Endothelial cell of umbilical vein (primary cell): ENCODE data around the gene HDAC4. TPM values are rescaled to one million over a fixed set of nuclear protein-coding genes. Genes with fewer than 3 reads are reported as not detected.

ENCODE experiments used
- BruUV-seq: library from RNA; stranded (reverse); fragments of 400-500 nt; replicated peaks from 2 replicates; lab custom pipeline; 2021; lab: Mats Ljungman, UMichigan
- CTCF ChIA-PET: fragments of 300-600, 350-600 bp; sonication (Branson Sonifier 250); formaldehyde crosslinking; loops from one replicate; lab custom pipeline; 2021; ENCODE audit warnings: antibody characterized with exemption, inconsistent platforms; lab: Charles Lee
- POLR2A ChIA-PET: fragments of 300-600, 350-600 bp; sonication (Branson Sonifier 250); formaldehyde crosslinking; loops from one replicate; lab custom pipeline; 2021; ENCODE audit warnings: antibody characterized with exemption, inconsistent platforms; lab: Charles Lee
- DNase-seq: peaks from one replicate; pipeline ENCODE4 v3.0.0-alpha.2; 2011; ENCODE audit warnings: low read depth, low spot score
- FAIRE-seq: peaks from 2 replicates; lab custom pipeline; 2011; peaks lifted over from hg19 to GRCh38; lab: Jason Lieb, UNC
- H2AFZ ChIP-seq: 2 replicates; pipeline ENCODE4 v1.6.0; 2012; ENCODE audit warnings: low read depth, low read length, control low read depth, inconsistent platforms
- H3K27ac ChIP-seq: 2 replicates; pipeline ENCODE4 v1.5.1; 2011; ENCODE audit warnings: low read depth, mild to moderate bottlenecking, control low read depth, low read length, moderate library complexity; ENCODE audit not compliant: insufficient read depth
- H3K27me3 ChIP-seq, 2 experiments: 2 replicates each; pipeline versions ENCODE4 v1.6.0 to v1.6.1; 2011; ENCODE audit warnings: low read length in 2 of 2, mixed read lengths in 1 of 2; ENCODE audit not compliant: control insufficient read depth in 2 of 2, insufficient read depth in 2 of 2
- H3K36me3 ChIP-seq, 2 experiments: 2 replicates in 1 of 2; 3 replicates in 1 of 2; pipeline ENCODE4 v1.5.1; 2011; ENCODE audit warnings: low read length in 2 of 2, mild to moderate bottlenecking in 1 of 2, moderate library complexity in 1 of 2; ENCODE audit not compliant: control insufficient read depth in 2 of 2, insufficient read depth in 2 of 2; ENCODE audit errors: extremely low read depth in 1 of 2
- H3K4me1 ChIP-seq: 3 replicates; pipeline ENCODE4 v1.5.1; 2011; ENCODE audit warnings: mild to moderate bottlenecking, low read length; ENCODE audit not compliant: control insufficient read depth, insufficient read depth; ENCODE audit errors: extremely low read depth
- H3K4me2 ChIP-seq: 2 replicates; pipeline ENCODE4 v1.6.1; 2011; ENCODE audit warnings: low read length, control low read depth, mixed read lengths; ENCODE audit not compliant: insufficient read depth
- H3K4me3 ChIP-seq, 3 experiments: fragments of 200-600 bp in 1 of 3; sonication (generic), shearing (Covaris generic) in 1 of 3; replicated peaks in 1 of 3; 2 replicates each; pipeline ENCODE4 v1.5.1; 2011 to 2016; ENCODE audit warnings: control low read depth in 3 of 3, low read length in 3 of 3, mild to moderate bottlenecking in 2 of 3, inconsistent platforms in 1 of 3, low read depth in 1 of 3, moderate library complexity in 1 of 3; ENCODE audit not compliant: insufficient read depth in 1 of 3
- H3K79me2 ChIP-seq: 2 replicates; pipeline ENCODE4 v1.6.0; 2012; ENCODE audit warnings: low read length, inconsistent platforms; ENCODE audit not compliant: control insufficient read depth, insufficient read depth
- H3K9ac ChIP-seq: replicated peaks from 2 replicates; pipeline ENCODE3; 2011; ENCODE audit warnings: low read length, control low read depth; ENCODE audit not compliant: insufficient read depth; ENCODE audit errors: extremely low read depth
- H3K9me1 ChIP-seq: replicated peaks from 3 replicates; pipeline ENCODE4 v1.6.0; 2011; ENCODE audit warnings: mild to moderate bottlenecking, low read length; ENCODE audit not compliant: control insufficient read depth, insufficient read depth; ENCODE audit errors: extremely low read depth
- H3K9me3 ChIP-seq: replicated peaks from 2 replicates; pipeline ENCODE4 v1.5.1; 2012; ENCODE audit warnings: low read length, inconsistent platforms; ENCODE audit not compliant: control insufficient read depth, insufficient read depth
- H4K20me1 ChIP-seq: replicated peaks from 2 replicates; pipeline ENCODE3; 2011; ENCODE audit warnings: mild to moderate bottlenecking, low read length; ENCODE audit not compliant: control insufficient read depth, insufficient read depth; ENCODE audit errors: extremely low read depth
- EZH2 ChIP-seq: IDR thresholded peaks from 2 replicates; pipeline ENCODE4 v1.6.1; 2012; ENCODE audit warnings: borderline replicate concordance, low read depth, mild to moderate bottlenecking, moderate library complexity, low read length, inconsistent platforms; ENCODE audit not compliant: severe bottlenecking
- FOS ChIP-seq: IDR thresholded peaks from 2 replicates; pipeline ENCODE4 v1.6.1; 2011; ENCODE audit warnings: mild to moderate bottlenecking, low read length, moderate library complexity, borderline replicate concordance; ENCODE audit not compliant: insufficient read depth
- GATA2 ChIP-seq: IDR thresholded peaks from 2 replicates; pipeline ENCODE4 v1.7.0; 2011; ENCODE audit warnings: low read depth, mild to moderate bottlenecking, moderate library complexity, mixed read lengths, low read length; ENCODE audit not compliant: insufficient read length, insufficient read depth
- JUN ChIP-seq: IDR thresholded peaks from 2 replicates; pipeline ENCODE4 v1.6.1; 2011; ENCODE audit warnings: borderline replicate concordance, low read depth; ENCODE audit not compliant: insufficient read length, insufficient read depth
- MAX ChIP-seq: IDR thresholded peaks from 2 replicates; pipeline ENCODE4 v1.6.1; 2011; ENCODE audit not compliant: insufficient read depth, insufficient read length
- MYC ChIP-seq: IDR thresholded peaks from one replicate; pipeline ENCODE4 v1.6.1; 2011; ENCODE audit warnings: mild to moderate bottlenecking, low read depth, low read length
- POLR2A ChIP-seq: IDR thresholded peaks from 2 replicates; pipeline ENCODE4 v1.6.1; 2012; ENCODE audit warnings: low read depth, mild to moderate bottlenecking, control low read depth, low read length
- POLR2AphosphoS5 ChIP-seq: IDR thresholded peaks from 2 replicates; pipeline ENCODE4 v1.6.1; 2012; ENCODE audit warnings: low read depth, mild to moderate bottlenecking, control low read depth, low read length, moderate library complexity; ENCODE audit not compliant: insufficient read depth
- dilution Hi-C: fragments of 300-500 bp; cut with MboI; formaldehyde crosslinking; loops from one replicate; pipeline ENCODE4 v1.15.0; 2019; ENCODE audit warnings: low sequenced_read_pairs; ENCODE audit not compliant: extremely low pct_ligation_motif_present
- intact Hi-C: fragments of 100-400 bp; cut with micrococcal nuclease; formaldehyde crosslinking; loops from one replicate; pipeline ENCODE4 v1.10.0; 2022
- polyA plus RNA-seq, 4 experiments: library from polyadenylated mRNA; depleted of rRNA in 3 of 4; stranded (reverse) in 3 of 4; unstranded in 1 of 4; fragments of >200 nt; gene quantifications; 2 replicates each; pipeline versions ENCODE4 v1.2.1 to v1.2.3, GENCODE V29; 2011 to 2012; ENCODE audit warnings: missing spikeins in 1 of 4
- total RNA-seq: library from RNA; stranded (reverse); gene quantifications from 2 replicates; pipeline ENCODE4 v1.2.3, GENCODE V29; 2021
- TF ChIP-seq, protein P1 (sequence below), 2 donors: IDR thresholded peaks; 1 replicate in 1 of 2; 2 replicates in 1 of 2; pipeline ENCODE4 v1.5.1; 2011; ENCODE audit warnings: low read length in 2 of 2, mild to moderate bottlenecking in 2 of 2, moderate library complexity in 2 of 2, control low read depth in 1 of 2, inconsistent platforms in 1 of 2, low read depth in 1 of 2; ENCODE audit not compliant: insufficient read depth in 1 of 2; ENCODE audit errors: extremely low read depth in 1 of 2

HDAC4 gene
- total and polyA plus RNA-seq, 2 donors (not counting 3 experiments of a cell fraction or from before 2014, with no cell fraction given): 13.4 to 33.0 TPM

DNA sequence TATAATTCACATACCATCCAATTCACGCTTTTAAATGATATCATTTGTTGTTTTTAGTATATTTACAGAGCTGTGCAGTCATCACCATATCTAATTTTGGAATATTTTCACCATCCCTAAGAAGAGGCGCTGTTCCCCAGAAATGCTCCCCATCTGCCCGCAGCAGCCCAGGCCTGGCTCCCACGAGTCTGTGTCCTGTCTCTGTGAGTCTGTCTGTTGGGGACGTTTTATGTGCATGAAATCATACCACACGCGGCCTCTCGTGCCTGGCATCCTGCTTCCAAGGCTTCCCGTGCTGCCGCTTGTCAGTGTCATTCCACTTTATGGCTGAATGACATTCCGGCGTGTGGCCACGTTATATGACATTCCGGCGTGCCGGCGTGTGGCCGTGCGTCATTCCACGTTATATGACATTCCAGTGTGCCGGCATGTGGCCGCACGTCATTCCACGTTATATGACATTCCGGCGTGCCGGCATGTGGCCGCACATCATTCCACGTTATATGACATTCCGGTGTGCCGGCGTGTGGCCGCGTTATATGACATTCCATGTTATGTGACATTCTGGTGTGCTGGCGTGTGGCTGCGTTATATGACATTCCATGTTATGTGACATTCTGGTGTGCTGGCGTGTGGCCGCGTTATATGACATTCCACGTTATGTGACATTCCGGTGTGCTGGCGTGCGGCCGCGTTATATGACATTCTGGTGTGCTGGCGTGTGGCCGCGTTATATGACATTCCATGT lies 276.5 kb downstream of the HDAC4 start:
- intact Hi-C loops: no loop called here
- H3K4me3 ChIP-seq: no peak overlapping the region

More for the DNA sequence above, 276.5 kb downstream of the HDAC4 start:
- Histone ChIP-seq H3K9ac (no peak overlapping the region), H3K9me1 (no peaks in the 10 kb centered on the region), H3K4me1 (no peaks in the 10 kb centered on the region), H3K9me3 (no peaks in the 10 kb centered on the region), H2AFZ (no peak overlapping the region), H4K20me1 (no peaks in the 10 kb centered on the region), H3K79me2 (no peaks in the 10 kb centered on the region), H3K36me3 (peaks cover 0 to 14% of the 10 kb centered on the region in 2 experiments), H3K27me3 (no peaks in the 10 kb centered on the region), H3K4me2 (no peak overlapping the region), H3K27ac (no peak overlapping the region)
- ChIA-PET CTCF (no interaction called here), POLR2A (no interaction called here)
- BruUV-seq: no TSS peak
- dilution Hi-C loops: no loop called here
- DNase-seq (no peak), FAIRE-seq (no peak)
- TF ChIP-seq POLR2AphosphoS5 (no peak), POLR2A (no peak), JUN (no peak), FOS (no peak), MAX (no peak), MYC (no peak), GATA2 (no peak), EZH2 (no peak)
- TF ChIP-seq, protein P1, sequence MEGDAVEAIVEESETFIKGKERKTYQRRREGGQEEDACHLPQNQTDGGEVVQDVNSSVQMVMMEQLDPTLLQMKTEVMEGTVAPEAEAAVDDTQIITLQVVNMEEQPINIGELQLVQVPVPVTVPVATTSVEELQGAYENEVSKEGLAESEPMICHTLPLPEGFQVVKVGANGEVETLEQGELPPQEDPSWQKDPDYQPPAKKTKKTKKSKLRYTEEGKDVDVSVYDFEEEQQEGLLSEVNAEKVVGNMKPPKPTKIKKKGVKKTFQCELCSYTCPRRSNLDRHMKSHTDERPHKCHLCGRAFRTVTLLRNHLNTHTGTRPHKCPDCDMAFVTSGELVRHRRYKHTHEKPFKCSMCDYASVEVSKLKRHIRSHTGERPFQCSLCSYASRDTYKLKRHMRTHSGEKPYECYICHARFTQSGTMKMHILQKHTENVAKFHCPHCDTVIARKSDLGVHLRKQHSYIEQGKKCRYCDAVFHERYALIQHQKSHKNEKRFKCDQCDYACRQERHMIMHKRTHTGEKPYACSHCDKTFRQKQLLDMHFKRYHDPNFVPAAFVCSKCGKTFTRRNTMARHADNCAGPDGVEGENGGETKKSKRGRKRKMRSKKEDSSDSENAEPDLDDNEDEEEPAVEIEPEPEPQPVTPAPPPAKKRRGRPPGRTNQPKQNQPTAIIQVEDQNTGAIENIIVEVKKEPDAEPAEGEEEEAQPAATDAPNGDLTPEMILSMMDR (IDR thresholded peaks at IDR 0.05; ENCODE audit: extremely low read depth in 1 of 2, insufficient read depth in 1 of 2, low read depth in 1 of 2, low read length in 2 of 2): no peak
